ENCODE measurements around the gene CSTF1.

The CSTF1 gene

DNA sequence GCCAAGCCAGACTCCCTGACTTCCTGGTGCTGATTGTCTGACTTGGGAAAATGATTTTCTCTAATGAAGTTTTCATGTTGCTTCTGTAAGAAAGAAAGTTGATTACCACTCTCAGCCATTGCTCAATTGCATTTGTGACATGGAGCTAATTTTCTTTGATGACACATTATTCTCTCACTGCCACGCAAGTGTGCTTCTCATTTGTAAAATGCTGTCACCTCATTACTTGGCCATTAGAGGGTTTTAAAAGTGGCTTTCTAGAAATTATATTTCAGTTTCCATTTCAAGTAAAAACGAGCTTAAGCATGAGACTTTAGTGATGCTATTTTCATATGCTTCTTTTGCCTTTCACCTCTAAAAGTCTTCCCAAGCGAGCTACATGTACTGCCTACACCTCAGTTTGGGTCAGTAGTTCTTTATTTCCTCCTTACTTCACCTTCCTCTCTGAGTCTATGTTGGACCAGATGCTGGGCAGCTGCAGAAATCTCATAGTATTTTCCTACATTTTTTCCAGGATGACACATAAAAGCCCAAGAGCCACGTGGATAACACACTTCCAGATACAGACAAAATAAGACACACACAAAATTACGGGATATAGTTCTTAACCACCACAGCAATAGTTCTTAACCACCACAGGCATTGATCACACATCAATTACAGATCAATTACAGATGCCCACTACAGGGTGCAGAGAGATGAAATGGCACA, 39.9 kb upstream of the CSTF1 start:
- TF ChIP-seq CREB1 (IDR thresholded peaks at IDR 0.05; ENCODE audit: low read depth) (no peak), FOXM1 (IDR thresholded peaks at IDR 0.05; ENCODE audit: borderline replicate concordance, low read depth) (no peak), EGR1 (IDR thresholded peaks at IDR 0.05) (no peak), TCF12 (IDR thresholded peaks at IDR 0.05; ENCODE audit: low read depth) (no peak), TEAD4 (IDR thresholded peaks at IDR 0.05) (no peak), TAF1 (IDR thresholded peaks at IDR 0.05; ENCODE audit: low read depth) (no peak), YY1 (IDR thresholded peaks at IDR 0.05; ENCODE audit: low read depth) (no peak)
- TF ChIP-seq, protein P1, sequence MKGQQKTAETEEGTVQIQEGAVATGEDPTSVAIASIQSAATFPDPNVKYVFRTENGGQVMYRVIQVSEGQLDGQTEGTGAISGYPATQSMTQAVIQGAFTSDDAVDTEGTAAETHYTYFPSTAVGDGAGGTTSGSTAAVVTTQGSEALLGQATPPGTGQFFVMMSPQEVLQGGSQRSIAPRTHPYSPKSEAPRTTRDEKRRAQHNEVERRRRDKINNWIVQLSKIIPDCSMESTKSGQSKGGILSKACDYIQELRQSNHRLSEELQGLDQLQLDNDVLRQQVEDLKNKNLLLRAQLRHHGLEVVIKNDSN (IDR thresholded peaks at IDR 0.05): no peak
- TF ChIP-seq, protein P2, sequence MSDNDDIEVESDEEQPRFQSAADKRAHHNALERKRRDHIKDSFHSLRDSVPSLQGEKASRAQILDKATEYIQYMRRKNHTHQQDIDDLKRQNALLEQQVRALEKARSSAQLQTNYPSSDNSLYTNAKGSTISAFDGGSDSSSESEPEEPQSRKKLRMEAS (IDR thresholded peaks at IDR 0.05): no peak

DNA sequence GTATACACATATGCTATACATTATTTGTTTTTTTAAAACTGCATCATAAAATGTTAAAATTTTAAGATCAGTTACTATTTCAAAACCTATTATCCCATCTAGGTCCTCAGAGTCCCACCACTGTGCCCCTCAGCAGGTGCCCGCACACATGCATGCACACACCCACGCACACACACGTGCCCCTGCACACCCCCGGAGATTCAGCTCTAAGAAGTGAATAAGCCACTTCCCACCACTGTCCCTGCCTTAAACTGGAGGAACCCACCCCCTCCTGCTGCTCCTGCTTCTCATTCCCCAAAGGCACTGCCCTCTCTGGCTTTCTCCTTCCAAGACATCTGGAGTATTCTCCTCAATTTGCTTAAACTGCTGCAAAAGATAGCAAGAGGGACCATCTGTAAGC, 39.1 kb upstream of the CSTF1 start:
- TF ChIP-seq ZBTB7A (IDR thresholded peaks at IDR 0.05; ENCODE audit: low read depth) (no peak), TAF1 (IDR thresholded peaks at IDR 0.05; ENCODE audit: low read depth) (no peak), EGR1 (IDR thresholded peaks at IDR 0.05) (no peak), CEBPB (IDR thresholded peaks at IDR 0.05) (no peak), TCF12 (IDR thresholded peaks at IDR 0.05; ENCODE audit: low read depth) (no peak), EP300 (IDR thresholded peaks at IDR 0.05; ENCODE audit: borderline replicate concordance) (no peak), YY1 (IDR thresholded peaks at IDR 0.05; ENCODE audit: low read depth) (no peak), FOXM1 (IDR thresholded peaks at IDR 0.05; ENCODE audit: borderline replicate concordance, low read depth) (no peak), RAD21 (IDR thresholded peaks at IDR 0.05; ENCODE audit: low read depth) (no peak), NFIC (IDR thresholded peaks at IDR 0.05) (no peak), CREB1 (IDR thresholded peaks at IDR 0.05; ENCODE audit: low read depth) (no peak), TEAD4 (IDR thresholded peaks at IDR 0.05) (no peak)
- TF ChIP-seq, protein P1 (IDR thresholded peaks at IDR 0.05): no peak
- TF ChIP-seq, protein P3, sequence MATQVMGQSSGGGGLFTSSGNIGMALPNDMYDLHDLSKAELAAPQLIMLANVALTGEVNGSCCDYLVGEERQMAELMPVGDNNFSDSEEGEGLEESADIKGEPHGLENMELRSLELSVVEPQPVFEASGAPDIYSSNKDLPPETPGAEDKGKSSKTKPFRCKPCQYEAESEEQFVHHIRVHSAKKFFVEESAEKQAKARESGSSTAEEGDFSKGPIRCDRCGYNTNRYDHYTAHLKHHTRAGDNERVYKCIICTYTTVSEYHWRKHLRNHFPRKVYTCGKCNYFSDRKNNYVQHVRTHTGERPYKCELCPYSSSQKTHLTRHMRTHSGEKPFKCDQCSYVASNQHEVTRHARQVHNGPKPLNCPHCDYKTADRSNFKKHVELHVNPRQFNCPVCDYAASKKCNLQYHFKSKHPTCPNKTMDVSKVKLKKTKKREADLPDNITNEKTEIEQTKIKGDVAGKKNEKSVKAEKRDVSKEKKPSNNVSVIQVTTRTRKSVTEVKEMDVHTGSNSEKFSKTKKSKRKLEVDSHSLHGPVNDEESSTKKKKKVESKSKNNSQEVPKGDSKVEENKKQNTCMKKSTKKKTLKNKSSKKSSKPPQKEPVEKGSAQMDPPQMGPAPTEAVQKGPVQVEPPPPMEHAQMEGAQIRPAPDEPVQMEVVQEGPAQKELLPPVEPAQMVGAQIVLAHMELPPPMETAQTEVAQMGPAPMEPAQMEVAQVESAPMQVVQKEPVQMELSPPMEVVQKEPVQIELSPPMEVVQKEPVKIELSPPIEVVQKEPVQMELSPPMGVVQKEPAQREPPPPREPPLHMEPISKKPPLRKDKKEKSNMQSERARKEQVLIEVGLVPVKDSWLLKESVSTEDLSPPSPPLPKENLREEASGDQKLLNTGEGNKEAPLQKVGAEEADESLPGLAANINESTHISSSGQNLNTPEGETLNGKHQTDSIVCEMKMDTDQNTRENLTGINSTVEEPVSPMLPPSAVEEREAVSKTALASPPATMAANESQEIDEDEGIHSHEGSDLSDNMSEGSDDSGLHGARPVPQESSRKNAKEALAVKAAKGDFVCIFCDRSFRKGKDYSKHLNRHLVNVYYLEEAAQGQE (IDR thresholded peaks at IDR 0.05; ENCODE audit: low read depth): no peak
- TF ChIP-seq, protein P2 (IDR thresholded peaks at IDR 0.05): no peak

DNA sequence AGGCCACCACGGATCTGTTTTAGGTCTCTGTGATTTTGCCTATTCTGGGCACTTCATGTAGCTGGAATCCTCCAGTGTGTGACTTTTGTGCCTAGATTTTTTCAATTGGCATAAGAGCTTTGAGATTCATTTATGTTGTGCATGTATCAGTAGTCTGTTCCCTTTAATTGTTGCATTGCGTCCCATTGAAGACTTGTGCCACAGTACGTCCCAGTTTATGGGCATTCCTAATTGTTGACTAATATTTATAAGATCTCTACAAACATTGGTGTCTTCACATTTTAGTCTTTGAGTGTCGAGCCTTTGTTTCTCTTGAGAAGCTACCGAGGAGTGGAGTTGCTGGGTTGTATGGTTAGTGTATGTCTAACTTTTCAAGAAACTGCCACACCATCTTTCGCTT, 34.4 kb upstream of the CSTF1 start:
- TF ChIP-seq RAD21 (IDR thresholded peaks at IDR 0.05; ENCODE audit: low read depth): no peak

DNA sequence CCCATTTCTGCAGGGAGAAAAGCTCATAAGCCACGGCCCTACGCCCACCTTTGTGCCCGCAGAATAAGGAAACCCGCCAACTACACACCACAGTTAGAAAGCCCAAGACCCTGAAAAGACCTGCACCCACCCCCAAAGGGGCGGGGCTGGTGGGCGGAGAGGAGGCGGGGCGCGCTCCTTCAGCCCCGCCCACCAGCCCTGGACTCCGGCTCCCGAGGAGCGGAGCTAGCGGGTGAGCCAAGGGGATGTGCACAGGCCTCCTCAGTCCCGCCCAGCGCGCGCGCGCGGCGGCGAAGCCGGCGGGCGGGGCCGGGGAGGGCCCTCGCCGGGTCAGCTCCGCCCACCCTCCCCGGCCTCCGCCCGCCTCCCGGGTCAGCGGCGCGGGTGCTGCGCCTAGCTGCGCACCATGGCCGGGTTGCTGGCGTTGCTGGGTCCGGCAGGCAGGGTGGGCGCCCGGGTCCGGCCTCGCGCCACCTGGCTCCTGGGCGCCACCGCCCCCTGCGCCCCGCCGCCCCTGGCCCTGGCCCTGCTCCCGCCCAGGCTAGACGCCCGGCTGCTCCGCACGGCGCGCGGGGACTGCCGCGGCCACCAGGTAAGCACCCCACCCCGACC, 33.7 kb upstream of the CSTF1 start, which contains the start of gene FAM210B:
TSS of gene FAM210B (plus strand) at position 375 of the 612 bp plus-strand sequence. CDS start at position 407, 32 bp downstream.
- no peak for TF ChIP-seq CREB1 (IDR thresholded peaks at IDR 0.05; ENCODE audit: low read depth)
- TF ChIP-seq YY1 (IDR thresholded peaks at IDR 0.05; ENCODE audit: low read depth): 0 out of 2 replicates have a peak, but pooled peaks have one; percentile 16
- TF ChIP-seq TAF1 (IDR thresholded peaks at IDR 0.05; ENCODE audit: low read depth): 0 out of 2 replicates have a peak, but pooled peaks have one; percentile 18

DNA sequence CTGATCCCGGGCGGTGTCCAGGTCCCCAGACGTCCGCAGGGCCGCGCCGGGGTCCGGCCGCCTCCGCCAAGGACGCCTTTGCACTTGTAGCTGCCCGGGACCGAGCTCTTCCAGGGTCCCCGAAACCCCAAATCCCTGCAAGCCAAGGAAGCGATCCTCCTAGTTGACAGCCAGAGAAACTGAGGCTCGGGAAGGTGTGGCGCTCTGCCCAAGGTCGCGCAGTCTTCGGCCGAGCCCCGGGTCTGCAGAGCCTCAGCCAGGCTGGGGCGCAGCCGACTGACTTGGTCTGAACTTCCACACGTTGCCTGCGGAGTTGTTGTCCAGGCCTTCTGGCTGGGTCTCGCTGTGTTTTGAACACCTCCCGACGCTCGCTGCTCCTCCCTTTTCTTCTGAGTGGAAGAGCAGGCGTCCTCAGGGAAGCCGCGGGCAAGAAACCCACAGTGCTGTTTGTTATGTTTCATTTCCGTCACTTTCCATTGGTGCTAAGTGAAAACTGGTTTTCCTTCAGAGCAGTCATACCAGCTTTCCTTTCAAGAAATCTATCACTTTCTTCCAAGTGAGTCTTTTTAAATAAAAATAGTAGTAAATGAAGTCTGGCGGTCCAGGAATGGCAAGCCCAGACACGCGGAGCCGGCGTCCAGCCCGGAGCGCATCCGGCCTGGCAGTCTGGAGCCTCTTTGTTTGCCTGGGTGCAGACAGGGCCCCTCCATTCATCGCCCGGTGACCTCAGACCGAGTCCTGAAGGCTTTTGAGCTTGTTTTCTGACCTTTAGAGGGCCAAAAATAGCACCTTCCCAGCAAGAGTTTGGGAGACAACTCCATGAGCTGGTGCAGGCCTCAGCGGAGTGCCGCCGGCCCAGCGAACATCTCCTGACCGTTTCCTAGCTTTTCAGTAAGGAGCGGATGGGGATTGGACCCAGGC, 33.0 kb upstream of the CSTF1 start:
- TF ChIP-seq FOXM1 (IDR thresholded peaks at IDR 0.05; ENCODE audit: borderline replicate concordance, low read depth) (no peak), TCF12 (IDR thresholded peaks at IDR 0.05; ENCODE audit: low read depth) (no peak), ZBTB7A (IDR thresholded peaks at IDR 0.05; ENCODE audit: low read depth) (no peak), NFIC (IDR thresholded peaks at IDR 0.05) (no peak), TAF1 (IDR thresholded peaks at IDR 0.05; ENCODE audit: low read depth) (0 out of 2 replicates have a peak, but pooled peaks have one; percentile 6)
- TF ChIP-seq, protein P3 (IDR thresholded peaks at IDR 0.05; ENCODE audit: low read depth): no peak
